Measurements from ENCODE around the gene CAPN13. TPM values are rescaled to one million over a fixed set of nuclear protein-coding genes. Genes with fewer than 3 reads are reported as not detected.

CAPN13 gene
- total RNA-seq, 2 donors from 2014 or later: 5.6 to 21.3 TPM

DNA sequence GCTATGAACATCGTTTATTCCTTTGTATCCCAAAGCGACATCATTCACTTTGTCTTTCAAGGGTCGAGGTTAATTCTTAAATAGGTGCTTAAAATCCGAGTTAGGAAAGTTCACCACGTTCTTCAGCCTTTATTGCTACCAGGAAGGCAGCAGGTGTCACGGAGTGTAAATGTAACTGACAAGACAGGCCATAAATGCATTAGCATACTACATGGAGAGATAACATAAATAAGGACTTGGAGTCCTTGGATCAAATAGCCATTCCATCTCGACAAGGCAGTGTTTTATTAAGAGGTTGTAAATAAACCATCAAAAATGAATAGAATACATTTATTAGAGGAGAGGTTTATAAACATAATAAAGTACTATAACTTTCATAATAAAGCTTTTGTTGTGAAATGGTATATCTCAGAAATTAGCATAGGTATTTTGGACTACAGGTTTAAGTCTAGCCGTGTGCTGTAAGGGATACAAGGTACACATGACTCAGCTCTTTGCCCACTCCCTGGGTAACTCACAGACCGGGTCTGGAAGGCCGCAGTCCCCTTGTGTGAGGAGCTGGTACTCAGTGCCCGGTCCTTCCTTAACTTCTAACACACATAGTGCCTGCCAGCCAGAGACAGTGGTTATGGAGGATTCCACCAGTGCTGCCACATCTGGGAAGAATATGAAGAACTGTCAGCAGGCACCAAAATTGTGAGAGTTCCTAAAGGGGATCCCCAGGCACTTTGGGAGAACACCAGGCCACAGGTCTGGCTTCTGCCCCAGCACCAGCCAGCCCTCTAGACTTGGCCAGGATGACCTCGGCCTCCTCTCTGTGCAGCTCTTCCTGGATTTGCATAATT is 29.4 kb downstream of the CAPN13 start:
- WGBS, 2 donors: 74% methylated on average over 12 of the region's 12 CpGs
- TF ChIP-seq POLR2A (IDR thresholded peaks at IDR 0.05): no peak

GRCh38 chr2:30776831-30777635 is 30.2 kb downstream of the CAPN13 start:
- WGBS, 2 donors: 60 to 67% methylated on average over 9 of the region's 9 CpGs
- no peaks in the 10 kb centered on the region for H3K36me3 ChIP-seq (replicated peaks in 1 of 2; ENCODE audit: insufficient read depth in 1 of 2, low read depth in 2 of 2)
- TF ChIP-seq, protein P1, sequence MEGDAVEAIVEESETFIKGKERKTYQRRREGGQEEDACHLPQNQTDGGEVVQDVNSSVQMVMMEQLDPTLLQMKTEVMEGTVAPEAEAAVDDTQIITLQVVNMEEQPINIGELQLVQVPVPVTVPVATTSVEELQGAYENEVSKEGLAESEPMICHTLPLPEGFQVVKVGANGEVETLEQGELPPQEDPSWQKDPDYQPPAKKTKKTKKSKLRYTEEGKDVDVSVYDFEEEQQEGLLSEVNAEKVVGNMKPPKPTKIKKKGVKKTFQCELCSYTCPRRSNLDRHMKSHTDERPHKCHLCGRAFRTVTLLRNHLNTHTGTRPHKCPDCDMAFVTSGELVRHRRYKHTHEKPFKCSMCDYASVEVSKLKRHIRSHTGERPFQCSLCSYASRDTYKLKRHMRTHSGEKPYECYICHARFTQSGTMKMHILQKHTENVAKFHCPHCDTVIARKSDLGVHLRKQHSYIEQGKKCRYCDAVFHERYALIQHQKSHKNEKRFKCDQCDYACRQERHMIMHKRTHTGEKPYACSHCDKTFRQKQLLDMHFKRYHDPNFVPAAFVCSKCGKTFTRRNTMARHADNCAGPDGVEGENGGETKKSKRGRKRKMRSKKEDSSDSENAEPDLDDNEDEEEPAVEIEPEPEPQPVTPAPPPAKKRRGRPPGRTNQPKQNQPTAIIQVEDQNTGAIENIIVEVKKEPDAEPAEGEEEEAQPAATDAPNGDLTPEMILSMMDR (IDR thresholded peaks at IDR 0.05): no peak
- no peak for TF ChIP-seq POLR2A (IDR thresholded peaks at IDR 0.05)
- DNase-seq: peak in 1 of 4 donors; percentile 23
- no peak for ATAC-seq
- H3K4me3 ChIP-seq: no peak overlapping the region
- intact Hi-C loops (cut with DNase I): no loop called here
- no peak overlapping the region for H3K27ac ChIP-seq
- no peaks in the 10 kb centered on the region for H3K27me3 ChIP-seq
- H3K4me1 ChIP-seq: no peaks in the 10 kb centered on the region
- no peaks in the 10 kb centered on the region for H3K9me3 ChIP-seq

More for the DNA sequence above, 29.4 kb downstream of the CAPN13 start:
- Histone ChIP-seq H3K4me1 (no peaks in the 10 kb centered on the region), H3K36me3 (replicated peaks in 1 of 2; ENCODE audit: insufficient read depth in 1 of 2, low read depth in 2 of 2) (no peaks in the 10 kb centered on the region), H3K27ac (no peak overlapping the region), H3K27me3 (no peaks in the 10 kb centered on the region), H3K9me3 (no peaks in the 10 kb centered on the region), H3K4me3 (no peak overlapping the region)
- DNase-seq (no peak), ATAC-seq (no peak)
- intact Hi-C loops (cut with DNase I): no loop called here

DNA sequence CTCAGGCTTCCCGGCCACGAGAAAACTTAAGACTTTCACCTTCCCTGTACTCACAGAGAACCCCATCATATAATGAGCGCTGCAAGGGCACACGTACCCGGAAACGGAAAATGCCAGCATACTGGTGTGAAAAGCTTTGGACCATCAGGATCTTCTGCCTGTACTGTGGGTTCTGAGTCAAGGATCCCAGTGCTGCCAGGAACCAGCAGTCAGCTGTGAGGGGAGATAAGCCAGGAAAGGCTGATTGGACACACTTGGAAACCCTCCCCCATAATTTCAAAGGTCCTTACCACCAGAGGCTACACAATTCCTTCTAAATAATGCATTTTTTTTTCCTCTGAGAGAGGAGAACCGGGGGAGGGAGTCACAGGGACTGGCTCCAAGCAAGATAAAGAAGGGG is 31.4 kb downstream of the CAPN13 start:
- Histone ChIP-seq H3K27ac (no peak overlapping the region), H3K9me3 (no peaks in the 10 kb centered on the region), H3K4me3 (no peak overlapping the region), H3K27me3 (no peaks in the 10 kb centered on the region), H3K36me3 (replicated peaks in 1 of 2; ENCODE audit: insufficient read depth in 1 of 2, low read depth in 2 of 2) (no peaks in the 10 kb centered on the region), H3K4me1 (no peaks in the 10 kb centered on the region)
- intact Hi-C loops (cut with DNase I): no loop called here
- no peak for TF ChIP-seq POLR2A (IDR thresholded peaks at IDR 0.05)
- TF ChIP-seq, protein P1 (IDR thresholded peaks at IDR 0.05): no peak
- WGBS, 2 donors: 46 to 51% methylated on average over 7 of the region's 7 CpGs
- ATAC-seq (no peak), DNase-seq (no peak)

- no peaks in the 10 kb centered on the region for H3K27me3 ChIP-seq
- no peak overlapping the region for H3K27ac ChIP-seq
- H3K4me3 ChIP-seq: no peak overlapping the region
- no peaks in the 10 kb centered on the region for H3K9me3 ChIP-seq
- TF ChIP-seq, protein P1 (IDR thresholded peaks at IDR 0.05): no peak
- no peak for TF ChIP-seq POLR2A (IDR thresholded peaks at IDR 0.05)
- intact Hi-C loops (cut with DNase I): no loop called here
- DNase-seq: no peak
- 99 to 100% methylated on average over 2 to 3 of the region's 3 CpGs for WGBS, 2 donors
- no peak for ATAC-seq
- H3K4me1 ChIP-seq: no peaks in the 10 kb centered on the region
- H3K36me3 ChIP-seq (replicated peaks in 1 of 2; ENCODE audit: insufficient read depth in 1 of 2, low read depth in 2 of 2): no peaks in the 10 kb centered on the region
Measured at GRCh38 chr2:30772021-30772705, 35.1 kb downstream of the CAPN13 start.
